Vagina (tissue), 2 donors: Measurements from ENCODE around the gene ZNF385C.

Experiments used
- CTCF ChIP-seq, 3 experiments: fragments of 450-650 bp in 2 of 3; fragments of 200-600 bp in 1 of 3; sonication (generic) in 1 of 3; IDR thresholded peaks; one replicate each; pipeline ENCODE4 v1.5.1; 2017 to 2019; ENCODE audit warnings: antibody characterized with exemption in 3 of 3, mild to moderate bottlenecking in 2 of 3, moderate library complexity in 2 of 3
- POLR2AphosphoS5 ChIP-seq, 2 donors: sonication (generic); formaldehyde crosslinking; IDR thresholded peaks; one replicate each; pipeline ENCODE4 v1.9.0; 2017; ENCODE audit warnings: antibody characterized with exemption in 2 of 2, mild to moderate bottlenecking in 2 of 2, low read depth in 1 of 2; ENCODE audit not compliant: insufficient read depth in 1 of 2

GRCh38 chr17:42061646-42062487 is 36.4 kb downstream of the ZNF385C start:
- no peak for TF ChIP-seq CTCF (IDR thresholded peaks at IDR 0.05)
- TF ChIP-seq POLR2AphosphoS5 (IDR thresholded peaks at IDR 0.05; ENCODE audit: insufficient read depth in 1 of 2, low read depth in 1 of 2): no peak
